Testis (tissue), 2 donors: ENCODE results near the gene URB1.
"Not testable (repeated sequence)": the region's sequence is repeated elsewhere in the genome, so short reads cannot be mapped to it uniquely, and the experiment has no call there.

Experiments used
- POLR2A ChIP-seq: fragments of 450-650 bp; IDR thresholded peaks from one replicate; pipeline ENCODE4 v1.6.1; 2017; ENCODE audit warnings: antibody characterized with exemption, mild to moderate bottlenecking, moderate library complexity
- TF ChIP-seq, protein P1 (sequence below), 3 experiments: fragments of 450-650 bp in 2 of 3; fragments of 200-600 bp in 1 of 3; sonication (generic) in 1 of 3; IDR thresholded peaks; one replicate each; pipeline ENCODE4 v1.5.1; 2016 to 2019; ENCODE audit warnings: antibody characterized with exemption in 3 of 3, mild to moderate bottlenecking in 2 of 3, moderate library complexity in 1 of 3

DNA sequence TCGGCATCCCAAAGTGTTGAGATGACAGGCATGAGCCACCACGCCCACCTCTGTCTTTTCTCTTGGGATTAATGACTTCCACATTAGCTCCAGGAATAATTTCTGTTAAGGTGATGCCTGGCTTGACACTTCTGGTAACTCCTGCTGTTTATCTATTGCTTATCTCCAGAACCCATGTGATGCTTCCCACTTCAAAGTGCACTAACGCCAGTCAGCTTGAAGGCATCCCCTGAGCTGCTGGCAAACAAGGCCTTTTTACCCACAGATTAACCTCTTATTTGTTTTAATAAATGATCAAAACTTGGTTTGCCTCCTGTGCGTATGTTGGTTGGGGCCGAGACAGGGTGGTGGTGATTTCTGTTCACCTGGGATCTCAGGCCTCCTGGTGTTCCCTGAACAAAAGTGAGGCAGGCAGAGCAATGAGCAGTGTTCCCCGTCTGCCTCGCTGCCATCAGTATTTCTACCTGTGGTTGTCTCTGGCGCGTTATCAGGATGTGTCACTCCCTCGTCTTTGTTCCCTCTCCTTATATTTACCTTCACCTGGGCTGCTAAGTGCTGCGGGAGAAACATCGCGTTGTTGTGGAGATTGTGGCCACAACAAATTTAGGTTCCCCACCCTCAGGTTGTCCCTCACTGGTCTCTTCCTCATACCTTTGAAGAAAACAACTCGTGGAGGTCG is 40.3 kb upstream of the URB1 start:
- not testable (repeated sequence) for TF ChIP-seq POLR2A
- TF ChIP-seq, protein P1, sequence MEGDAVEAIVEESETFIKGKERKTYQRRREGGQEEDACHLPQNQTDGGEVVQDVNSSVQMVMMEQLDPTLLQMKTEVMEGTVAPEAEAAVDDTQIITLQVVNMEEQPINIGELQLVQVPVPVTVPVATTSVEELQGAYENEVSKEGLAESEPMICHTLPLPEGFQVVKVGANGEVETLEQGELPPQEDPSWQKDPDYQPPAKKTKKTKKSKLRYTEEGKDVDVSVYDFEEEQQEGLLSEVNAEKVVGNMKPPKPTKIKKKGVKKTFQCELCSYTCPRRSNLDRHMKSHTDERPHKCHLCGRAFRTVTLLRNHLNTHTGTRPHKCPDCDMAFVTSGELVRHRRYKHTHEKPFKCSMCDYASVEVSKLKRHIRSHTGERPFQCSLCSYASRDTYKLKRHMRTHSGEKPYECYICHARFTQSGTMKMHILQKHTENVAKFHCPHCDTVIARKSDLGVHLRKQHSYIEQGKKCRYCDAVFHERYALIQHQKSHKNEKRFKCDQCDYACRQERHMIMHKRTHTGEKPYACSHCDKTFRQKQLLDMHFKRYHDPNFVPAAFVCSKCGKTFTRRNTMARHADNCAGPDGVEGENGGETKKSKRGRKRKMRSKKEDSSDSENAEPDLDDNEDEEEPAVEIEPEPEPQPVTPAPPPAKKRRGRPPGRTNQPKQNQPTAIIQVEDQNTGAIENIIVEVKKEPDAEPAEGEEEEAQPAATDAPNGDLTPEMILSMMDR (IDR thresholded peaks at IDR 0.05): not testable (repeated sequence)
